Measurements from ENCODE around the gene HMGN4.
"Not testable (repeated sequence)": the region's sequence is repeated elsewhere in the genome, so short reads cannot be mapped to it uniquely, and the experiment has no call there.

Gene HMGN4

GRCh38 chr6:26522486-26523228 is 15.5 kb upstream of the HMGN4 start:
- not testable (repeated sequence) for DNase-seq (ENCODE audit: low read depth)

- not testable (repeated sequence) for DNase-seq (ENCODE audit: low read depth)
Observed at GRCh38 chr6:26524314-26524713, 13.9 kb upstream of the HMGN4 start.

DNA sequence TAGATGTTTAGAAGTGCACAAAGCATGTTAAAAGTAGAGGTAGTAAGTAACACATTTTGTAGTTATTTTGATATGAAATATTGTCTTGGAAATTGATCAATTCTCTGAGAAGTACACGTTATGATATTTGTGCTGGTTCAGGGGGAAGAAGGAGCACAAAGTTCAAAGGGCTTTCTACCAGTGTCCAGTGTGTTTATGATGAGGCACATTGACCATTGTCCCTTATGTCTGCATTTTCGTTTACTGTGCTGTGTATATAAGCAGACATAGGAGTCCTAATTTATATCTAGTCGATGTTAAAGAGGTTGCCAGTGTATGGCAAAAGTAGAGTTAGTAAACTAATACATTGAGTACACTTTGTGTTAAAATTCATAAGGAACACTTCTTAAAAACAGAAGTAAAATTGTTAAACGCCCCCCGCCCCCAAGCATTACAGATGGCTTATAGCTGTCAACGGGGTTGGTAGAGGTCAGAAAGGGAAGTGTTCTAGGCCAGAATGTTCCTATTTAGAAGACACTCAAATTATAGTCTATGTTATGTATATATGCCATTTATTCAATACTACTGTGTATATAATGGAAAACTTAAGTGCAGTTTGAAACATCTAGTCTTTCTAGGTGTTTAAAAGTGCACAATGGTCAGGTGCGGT is 13.3 kb upstream of the HMGN4 start:
- DNase-seq (ENCODE audit: low read depth) = no peak

GRCh38 chr6:26525838-26526237 is 12.3 kb upstream of the HMGN4 start:
- DNase-seq (ENCODE audit: low read depth) = no peak

DNA sequence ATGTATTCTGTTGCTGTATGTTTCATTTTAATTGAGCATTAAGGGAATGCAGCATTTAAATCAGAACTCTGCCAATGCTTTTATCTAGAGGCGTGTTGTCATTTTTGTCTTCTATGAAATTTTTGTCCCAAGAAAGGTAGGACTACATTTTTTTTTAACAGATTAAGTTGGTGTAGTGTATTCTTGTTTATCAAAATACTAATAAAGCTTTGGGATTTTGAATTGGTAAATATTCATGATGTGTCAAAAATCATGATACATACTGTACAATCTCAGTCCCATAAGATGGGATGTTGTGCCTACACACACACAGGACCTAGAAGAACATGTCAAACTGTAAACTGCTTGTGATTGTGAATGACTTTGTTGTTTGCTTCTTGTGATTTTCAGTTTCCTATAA is 11.2 kb upstream of the HMGN4 start:
- no peak for DNase-seq (ENCODE audit: low read depth)

DNA sequence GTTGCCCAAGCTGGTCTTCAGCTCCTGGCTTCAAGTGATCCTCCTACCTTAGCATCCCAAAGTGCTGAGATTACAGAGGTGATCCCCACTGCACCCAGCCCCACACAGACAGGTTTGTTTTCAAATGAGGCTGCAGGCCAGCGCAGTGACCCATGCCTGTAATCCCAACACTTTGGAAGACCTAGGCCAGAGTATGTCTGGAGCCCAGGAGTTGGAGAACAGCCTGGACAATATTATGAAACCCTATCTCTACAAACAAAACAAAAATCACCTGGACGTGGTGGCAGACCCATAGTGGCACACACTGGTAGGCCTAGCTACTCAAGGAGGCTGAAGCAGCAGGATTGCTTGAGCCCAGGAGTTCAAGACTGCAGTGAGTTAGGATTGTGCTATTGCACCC is 8.0 kb upstream of the HMGN4 start:
- no peak for DNase-seq (ENCODE audit: low read depth)

- DNase-seq (ENCODE audit: low read depth) = no peak
Observed at GRCh38 chr6:26531897-26532296, 6.3 kb upstream of the HMGN4 start.

GRCh38 chr6:26532699-26533531 is 5.3 kb upstream of the HMGN4 start:
- peak; percentile 92 for DNase-seq (ENCODE audit: low read depth)

GRCh38 chr6:26533532-26533931 is 4.6 kb upstream of the HMGN4 start:
- DNase-seq (ENCODE audit: low read depth) = no peak

DNA sequence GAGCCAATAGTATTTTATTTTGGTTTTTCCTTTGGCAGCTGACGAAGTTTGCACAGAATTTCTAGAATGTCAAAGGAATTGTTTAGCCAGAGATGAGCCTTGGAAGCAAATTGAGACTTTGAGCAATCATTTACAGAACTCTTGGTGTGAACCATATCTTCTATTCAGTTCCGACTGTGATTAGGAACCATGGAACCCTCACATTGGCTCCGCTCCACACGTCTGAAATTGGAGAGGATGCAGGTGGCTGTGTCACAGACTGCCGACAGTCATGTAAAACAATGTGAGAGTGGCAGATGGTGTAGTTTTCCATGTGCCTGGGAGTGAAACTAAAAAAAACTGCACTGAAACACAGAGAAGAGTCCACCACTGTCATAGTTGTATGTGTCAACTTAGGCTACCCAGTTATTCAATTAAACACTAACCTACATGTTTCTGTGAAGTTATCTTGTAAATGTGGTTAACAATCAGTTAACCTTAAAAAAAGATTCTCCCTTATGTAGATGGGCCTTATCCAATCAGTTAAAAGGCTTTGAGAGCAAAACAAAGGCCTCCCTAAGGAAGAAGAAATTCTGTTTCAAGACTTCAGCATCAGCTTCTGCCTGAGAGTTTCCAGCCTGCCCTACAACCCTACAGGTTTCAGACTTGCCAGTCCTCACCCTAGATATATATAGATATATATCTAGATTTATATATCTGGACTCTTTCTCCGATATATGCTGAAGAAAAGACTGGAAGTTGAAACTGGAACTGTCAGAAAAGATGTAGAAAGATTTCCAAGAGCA is 3.3 kb upstream of the HMGN4 start:
- no peak for DNase-seq (ENCODE audit: low read depth)

GRCh38 chr6:26536571-26537159 is 1.5 kb upstream of the HMGN4 start:
- DNase-seq (ENCODE audit: low read depth) = no peak

DNA sequence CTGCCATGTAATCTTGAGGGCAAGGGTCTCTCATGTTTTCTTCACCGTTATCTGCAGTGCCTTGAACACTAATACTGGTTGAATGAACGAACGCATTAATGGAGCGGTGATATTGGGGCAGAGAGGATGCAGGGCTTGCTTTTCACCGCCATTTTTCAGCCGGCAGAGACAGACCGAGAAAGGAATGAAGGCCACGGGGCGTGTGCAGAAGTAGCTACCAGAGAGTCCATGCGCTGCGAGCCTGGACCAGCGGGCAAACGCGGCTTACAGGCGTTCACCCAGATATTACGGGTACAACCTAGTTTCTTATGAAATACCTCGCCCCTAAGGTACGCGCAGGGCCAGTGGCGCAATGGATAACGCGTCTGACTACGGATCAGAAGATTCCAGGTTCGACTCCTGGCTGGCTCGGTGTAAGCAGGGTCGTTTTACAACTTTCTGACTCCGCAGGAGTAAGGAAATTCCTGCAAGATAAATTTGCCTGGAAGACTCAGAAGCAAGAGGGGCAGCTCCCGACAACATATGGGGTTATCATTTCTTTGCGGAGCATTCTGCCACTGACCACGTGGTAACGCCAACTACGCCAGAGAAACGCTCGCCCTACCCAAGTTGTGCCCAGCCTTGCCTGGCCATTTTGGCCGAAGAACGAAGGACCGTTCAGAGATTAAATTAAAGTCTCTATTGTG is 863 bp upstream of the HMGN4 start:
- DNase-seq (ENCODE audit: low read depth) = peak; percentile 94

DNA sequence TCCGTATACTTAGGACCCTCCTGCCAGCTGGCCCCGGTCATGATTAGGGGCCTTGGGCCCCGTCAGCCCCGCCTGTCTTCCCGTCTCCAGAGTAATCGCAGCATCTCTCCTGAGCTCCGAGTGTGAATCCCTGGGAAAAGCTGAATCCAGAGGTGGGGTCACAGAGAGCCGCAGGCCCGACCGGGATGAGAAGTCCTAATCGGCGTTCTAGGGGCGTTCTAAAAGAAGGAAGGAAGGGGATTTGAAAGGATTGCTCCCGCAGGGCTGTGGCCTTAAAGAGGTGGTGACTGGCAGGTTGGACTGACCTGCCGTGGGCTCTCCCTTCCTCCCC is 371 bp downstream of the HMGN4 start:
- DNase-seq (ENCODE audit: low read depth) = no peak

GRCh38 chr6:26539071-26539615 is 977 bp downstream of the HMGN4 start:
- DNase-seq (ENCODE audit: low read depth) = no peak

- no peak for DNase-seq (ENCODE audit: low read depth)
Observed at GRCh38 chr6:26541579-26541978, 3.4 kb downstream of the HMGN4 start.

DNA sequence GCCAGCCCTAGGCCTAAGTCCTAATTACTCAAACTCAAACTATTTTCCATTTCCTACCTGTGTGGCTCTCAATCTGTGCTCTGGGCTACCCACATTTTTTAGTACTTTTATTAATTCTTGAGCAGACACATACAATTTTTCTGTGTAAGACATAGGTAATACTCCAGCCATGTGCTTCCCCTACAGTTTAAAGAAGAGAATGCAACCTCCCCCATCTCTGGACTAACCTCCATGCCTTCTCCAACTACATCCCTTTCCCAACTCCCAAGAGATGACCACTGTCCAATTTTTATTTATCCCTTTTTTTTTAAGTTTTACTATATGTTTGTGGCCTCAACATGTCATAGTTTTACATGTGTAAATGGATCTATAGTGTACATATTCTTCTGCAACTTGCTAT is 5.8 kb downstream of the HMGN4 start:
- no peak for DNase-seq (ENCODE audit: low read depth)

DNA sequence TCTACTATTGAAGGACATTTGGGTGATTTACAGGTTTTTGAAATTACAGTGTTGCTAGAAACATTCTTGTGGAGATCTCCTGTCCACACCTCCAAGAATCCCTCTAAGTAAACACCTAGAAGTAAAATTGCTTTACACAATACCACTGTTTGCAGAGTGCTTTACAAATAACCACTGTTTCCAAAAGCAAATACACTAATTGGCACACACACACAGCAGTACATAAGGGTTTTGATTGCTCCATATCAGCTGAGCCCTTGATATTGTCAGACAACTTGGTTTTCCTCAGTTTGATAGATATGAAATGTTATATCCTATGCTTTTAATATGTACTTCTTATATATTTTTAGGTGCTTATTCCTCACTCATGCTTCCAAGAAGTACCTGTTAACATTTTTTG is 6.3 kb downstream of the HMGN4 start:
- DNase-seq (ENCODE audit: low read depth) = no peak

DNA sequence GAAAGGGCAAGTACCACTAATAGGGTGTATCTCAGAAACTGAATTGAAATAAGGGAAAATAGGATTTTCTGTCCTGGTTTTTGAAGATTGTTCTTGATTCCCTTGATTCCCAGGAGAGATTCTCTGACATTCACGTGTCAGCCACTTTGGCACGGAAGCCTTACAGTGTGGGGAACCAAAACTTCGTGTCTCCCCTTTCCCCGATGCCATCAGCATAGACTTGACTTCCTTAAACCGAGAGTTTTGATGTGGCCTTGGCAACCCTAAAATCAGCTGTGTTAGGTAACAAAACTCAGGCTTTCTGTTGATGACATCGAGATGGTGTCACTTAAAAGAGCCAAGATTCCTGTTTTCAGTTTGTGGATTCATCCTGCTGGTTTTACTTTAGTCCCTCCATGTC is 7.5 kb downstream of the HMGN4 start:
- no peak for DNase-seq (ENCODE audit: low read depth)

GRCh38 chr6:26547363-26547762 is 9.2 kb downstream of the HMGN4 start:
- not testable (repeated sequence) for DNase-seq (ENCODE audit: low read depth)

DNA sequence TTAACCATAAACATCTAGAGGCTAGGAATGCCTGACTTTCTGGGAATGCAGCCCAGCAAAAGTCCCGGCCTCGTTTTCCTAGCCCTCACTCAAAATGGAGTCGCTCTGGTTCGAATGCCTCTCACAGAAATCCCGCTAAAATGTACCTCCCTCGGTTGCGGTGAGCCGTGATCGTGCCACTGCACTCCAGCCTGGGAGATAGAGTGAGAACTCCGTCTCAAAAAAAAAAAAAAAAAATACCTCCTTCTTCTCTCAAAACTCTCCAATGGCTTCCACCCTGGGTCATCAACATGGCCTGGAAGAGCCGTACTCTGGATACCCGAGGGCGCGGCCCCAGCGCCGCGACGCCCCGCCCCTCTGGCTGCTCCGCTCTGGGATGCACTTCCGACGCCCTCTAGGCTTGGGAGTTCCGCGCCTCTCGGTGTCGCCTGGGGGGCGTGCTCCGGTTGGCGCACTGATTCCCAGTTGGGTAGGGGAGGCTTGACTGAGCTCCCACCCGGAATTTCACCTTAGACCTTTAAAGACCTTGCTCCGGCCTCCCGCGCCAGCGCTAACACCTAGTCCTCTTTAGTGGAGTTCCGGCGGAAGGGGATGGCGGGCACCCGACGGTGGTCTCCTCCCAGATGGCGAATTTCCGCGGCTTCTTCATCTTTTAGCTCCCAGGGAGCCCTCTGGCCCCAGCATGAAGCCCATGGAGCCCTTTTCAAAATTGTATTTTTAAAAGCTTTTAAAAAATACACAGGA is 12.3 kb downstream of the HMGN4 start:
- DNase-seq (ENCODE audit: low read depth) = no peak
